DMS53 treated with DMSO at 0.1 percent for 48 hours (cell line): Measurements from ENCODE around the gene SMCO2.

ENCODE experiments used
- DNase-seq: peaks from one replicate; lab custom pipeline; 2025; ENCODE audit not compliant: unreplicated experiment; lab: John Stamatoyannopoulos, UW

SMCO2 gene

DNA sequence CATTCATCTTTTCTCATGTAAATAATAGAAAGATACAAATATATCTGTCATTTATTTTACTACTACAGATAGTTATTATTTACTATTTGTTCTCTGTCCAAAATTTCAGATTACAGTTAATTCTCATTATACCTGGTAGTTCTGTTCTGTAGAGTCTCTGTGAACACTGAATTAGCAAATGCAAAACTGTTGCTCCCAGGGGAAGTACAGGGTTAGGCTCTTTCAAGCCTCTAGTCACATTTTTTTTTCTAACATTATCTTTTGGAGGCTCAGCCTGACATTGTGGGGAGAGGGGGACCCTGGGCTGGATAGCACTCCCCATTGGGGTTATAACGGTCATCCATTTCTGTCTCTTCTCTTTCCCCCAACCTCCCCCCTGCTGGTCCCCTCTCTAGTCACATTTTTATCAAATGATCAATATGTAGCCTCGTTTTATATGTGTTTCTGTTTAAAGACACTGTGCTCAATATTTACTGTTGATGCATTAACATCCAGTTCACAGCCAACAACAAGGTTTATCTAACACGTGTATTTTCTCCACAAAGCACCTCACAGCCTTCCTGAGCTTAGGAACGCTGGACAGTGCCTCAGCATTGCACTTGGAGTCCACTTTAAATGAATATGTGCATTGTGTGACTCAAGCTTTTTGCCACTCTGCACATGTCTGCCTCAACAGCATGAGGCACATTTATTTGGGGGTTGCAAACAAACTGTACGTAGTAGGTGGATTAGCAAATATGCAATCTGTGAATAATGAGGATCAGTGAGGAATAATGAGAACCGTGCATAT is 4.7 kb downstream of the SMCO2 start:
- DNase-seq = no peak

DNA sequence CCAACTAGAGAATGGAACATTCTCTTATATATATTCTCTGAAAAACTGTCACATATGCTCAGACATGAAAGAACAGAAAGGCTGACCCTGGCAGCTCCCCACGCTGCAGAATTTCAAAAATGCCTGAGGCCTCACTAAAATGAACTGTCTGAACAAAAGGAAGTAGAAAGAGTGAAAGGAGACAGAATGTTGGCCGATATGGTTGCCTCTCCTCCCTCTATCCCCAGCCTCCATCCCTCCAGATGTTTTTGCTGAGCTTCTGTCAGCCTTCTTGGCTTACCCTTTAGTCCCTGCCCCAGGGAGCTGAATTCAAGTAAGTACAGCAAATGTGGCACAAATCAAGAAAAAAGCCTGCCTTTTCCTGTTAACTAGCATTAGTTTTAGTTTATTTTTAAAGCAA is 6.9 kb downstream of the SMCO2 start:
- DNase-seq = no peak

DNA sequence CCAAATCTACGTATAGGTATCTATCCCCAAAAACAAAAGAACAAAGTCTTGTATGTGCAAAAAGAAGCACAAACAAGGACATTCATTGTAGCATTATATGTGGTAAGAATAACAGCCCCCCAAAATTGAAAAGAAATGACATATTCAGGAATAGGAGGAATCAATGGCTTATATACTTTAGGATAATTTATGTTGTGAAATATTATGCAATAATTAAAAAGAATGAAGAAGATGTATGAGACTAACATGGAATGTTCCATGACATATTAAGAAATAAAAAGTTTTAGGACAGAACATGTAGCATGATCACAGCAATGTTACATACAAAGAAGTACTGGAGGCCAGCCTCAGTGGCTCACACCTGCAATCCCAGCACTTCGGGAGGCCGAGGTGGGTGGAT is 9.1 kb downstream of the SMCO2 start:
- DNase-seq = no peak

DNA sequence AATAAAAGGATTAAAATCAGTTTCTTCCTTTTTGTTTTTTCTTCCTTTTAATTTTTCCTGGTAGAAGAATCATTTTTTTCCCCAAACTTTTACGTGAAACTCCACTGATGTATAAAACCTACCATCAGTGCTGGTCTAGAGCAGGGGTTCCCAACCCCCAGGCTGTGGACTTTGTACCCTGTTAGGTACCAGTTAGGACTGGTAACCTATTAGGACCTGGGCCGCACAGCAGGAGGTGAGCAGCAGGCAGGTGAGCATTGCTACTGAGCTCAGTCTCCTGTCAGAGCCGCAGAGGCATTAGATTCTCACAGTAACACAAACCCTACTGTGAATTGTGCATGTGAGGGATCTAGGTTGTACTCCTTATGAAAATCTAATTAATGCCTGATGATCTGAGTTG is 10.1 kb downstream of the SMCO2 start:
- peak; percentile 92 for DNase-seq

DNA sequence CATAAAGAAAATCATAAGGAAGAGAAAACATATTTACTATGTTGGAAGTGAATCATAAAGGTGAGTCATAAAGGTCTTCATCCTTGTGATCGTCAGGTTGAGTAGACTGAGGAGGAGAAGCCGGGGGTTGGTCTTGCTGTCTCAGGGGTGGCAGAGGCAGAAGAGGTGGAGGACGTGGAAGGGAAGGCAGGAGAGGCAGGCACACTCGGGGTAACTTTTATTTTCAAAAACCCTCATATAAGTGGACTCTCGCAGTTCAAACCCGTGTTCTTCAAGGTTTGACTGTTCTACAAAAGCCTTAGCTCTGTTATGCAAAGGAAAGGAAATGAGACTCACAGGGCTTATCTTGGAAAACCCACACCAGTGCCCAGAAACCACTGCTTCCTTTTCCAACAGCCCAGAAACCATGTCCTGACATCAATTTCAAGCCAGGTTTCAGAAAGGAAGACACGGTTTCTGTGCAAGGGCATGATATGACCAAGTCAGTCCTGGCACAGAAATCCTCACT is 14.0 kb downstream of the SMCO2 start:
- DNase-seq = no peak

DNA sequence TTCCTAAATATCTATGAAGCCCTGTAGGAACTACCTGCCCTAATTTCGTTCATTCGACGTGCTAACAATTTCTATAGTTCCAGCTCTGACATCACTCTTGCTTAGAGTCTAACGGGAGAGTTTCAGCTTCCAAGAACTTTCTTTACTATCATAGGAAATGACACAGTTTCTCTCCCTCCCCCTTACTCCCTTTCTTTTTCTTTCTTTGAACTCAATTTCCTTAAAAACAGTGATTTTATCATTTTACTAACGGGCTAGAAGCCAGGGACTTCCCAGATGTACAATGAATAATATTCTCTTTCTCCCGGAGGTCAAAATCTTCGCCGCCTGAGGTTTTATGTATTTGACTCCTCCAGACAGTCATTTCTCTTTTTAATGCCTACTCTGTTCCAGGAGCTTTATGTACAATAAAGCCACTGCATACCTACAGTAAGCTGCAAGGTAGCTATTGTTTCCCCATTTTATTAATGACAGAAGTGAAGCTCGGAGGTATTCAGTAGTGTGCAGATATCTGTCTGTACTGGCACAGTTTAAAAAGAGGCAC is 15.7 kb downstream of the SMCO2 start:
- DNase-seq = no peak

DNA sequence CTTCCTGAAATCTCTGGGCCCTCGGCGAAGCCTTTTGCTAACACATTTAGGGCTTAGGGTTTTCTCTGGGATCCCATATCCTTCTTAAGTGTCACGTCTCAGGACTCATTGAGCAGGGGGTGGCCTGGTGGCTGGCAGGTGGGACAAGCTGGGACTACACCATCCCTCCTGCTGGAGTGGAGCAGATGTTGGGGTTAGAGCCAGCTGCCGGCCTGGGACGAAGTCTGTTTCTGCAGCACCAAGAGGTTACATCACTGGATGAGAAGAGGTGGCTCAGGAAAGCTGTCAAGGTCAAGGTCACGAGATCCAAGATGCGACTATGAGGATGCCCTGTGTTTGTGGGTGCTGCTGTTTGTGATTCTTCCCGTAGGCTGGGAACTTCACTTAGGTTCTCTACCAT is 16.3 kb downstream of the SMCO2 start:
- no peak for DNase-seq

DNA sequence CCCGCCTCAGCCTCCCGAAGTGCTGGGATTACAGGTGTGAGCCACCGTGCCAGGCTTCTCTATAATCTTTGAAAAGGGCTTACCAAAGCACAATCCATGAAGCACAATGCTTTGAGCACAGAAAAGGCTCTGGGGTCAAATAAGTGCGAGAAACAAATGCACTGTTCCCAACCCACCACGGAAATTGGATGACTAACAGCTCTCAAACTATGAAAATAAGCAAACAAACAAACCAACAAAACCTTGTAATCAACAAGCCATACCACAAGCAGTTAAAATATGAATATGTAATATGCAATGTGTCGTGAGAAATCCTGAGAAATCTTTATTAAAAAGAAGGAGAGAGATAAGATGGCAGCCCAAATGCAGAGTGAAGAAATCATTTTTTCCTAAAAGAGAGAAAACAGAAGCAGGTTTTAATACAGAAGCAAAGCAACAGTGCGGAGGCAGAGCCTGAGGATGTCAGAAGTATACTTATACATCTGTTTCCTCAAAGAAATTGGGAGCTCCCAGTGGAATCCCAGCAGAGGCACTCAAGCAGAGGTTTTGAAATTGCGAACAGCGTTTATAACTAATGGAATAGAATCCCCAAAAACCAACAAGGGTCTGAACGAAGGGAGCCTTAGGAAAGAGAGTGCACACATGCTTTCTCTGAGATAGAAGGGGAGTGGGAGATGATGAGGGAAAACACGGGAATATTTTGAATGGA is 17.1 kb downstream of the SMCO2 start:
- DNase-seq = no peak

DNA sequence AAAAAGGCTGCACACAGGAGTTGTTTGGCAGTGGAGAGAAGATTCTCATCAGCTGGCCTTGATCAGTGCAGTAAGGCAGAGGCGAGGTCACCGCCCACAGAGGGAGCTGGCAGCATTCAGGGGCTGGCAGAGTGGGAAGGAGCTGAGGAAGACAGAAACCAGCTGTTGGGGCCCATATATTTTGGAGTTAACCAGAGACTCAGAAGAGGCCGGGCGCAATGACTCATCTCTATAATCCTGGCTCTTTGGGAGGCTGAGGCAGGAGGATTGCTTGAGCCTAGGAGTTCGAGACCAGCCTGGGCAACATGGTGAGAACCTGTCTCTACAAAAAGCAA is 17.7 kb downstream of the SMCO2 start:
- no peak for DNase-seq

DNA sequence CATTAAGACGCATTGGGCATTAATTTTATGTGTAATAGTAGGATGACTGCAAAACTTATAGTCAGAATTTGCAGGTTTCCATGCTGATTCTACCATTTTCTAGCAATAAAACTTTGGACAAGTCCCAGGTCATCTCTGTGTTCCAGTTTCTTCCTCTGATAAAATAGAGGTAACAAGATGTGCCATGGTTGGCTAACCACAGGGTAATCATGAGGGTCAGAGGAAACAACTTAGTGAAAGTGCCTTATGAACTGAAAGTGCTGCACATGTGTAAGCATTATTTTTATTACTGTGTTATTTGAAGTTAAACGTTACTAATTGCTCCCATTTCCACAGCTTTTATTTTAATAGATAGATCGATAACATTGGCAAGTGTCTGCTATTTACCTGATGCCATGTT is 21.1 kb downstream of the SMCO2 start:
- no peak for DNase-seq

DNA sequence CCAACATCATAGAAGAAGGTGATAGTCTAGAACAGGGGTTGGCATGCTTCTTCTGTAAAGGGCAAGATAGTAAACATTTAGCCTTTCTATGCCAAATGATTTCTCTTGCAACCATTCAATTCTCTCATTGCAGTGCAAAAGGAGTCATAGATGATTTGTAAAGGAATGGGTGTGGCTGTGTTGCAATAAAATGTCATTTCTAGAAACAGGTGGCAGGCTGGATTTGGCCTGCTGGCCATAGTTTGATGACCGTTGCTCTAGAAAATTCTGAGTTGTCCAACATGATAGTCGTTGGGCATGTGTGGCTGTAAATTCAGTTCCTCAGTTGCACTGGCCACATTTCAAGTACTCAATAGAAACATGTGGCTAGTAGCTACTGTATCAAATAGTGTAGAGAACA is 21.7 kb downstream of the SMCO2 start:
- DNase-seq = no peak

DNA sequence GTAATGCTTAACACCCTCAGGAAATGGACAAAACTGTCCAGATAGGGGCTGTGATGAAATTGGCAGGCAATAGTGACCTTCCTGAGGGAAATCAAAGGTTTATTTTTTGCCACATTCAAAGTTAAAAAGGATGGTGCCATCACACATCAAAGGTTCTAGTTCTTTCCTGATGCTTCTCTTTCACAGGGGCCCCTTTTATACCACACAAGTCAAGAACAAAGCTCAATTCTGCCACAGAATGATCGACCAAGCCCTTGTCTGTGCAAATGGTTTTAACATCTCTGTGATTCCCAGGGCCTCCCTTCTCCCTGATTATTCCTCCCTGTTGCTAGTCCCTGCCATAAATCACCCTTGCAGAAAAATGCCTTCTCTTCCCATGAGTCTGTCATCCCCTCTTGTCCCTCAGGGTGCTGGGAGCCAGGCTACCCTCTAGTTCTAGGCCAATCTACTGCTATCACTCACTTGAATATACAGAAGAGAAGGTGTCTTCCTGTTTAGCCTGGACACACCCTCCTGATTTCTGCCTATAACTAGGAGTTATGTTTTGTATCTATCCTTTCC is 22.7 kb downstream of the SMCO2 start:
- no peak for DNase-seq

DNA sequence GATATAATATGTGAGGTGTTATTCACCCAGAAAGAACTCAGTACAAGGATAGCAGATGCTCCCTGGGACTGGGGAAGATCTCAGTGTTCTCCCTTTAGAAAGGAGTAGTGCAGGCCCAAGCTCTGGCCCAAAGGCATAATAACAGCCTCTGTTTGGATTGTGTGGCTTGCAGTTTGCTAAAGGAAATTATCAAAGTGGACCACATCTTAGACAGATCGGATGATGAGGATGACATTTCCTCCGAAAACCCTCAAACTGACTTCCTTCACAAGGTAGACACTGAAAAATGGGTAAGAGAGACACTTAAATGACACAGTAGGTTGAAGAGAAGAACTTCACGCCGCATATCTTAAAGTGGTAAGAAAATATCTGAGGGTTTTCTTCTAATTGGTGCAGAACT is 26.1 kb downstream of the SMCO2 start:
- no peak for DNase-seq

DNA sequence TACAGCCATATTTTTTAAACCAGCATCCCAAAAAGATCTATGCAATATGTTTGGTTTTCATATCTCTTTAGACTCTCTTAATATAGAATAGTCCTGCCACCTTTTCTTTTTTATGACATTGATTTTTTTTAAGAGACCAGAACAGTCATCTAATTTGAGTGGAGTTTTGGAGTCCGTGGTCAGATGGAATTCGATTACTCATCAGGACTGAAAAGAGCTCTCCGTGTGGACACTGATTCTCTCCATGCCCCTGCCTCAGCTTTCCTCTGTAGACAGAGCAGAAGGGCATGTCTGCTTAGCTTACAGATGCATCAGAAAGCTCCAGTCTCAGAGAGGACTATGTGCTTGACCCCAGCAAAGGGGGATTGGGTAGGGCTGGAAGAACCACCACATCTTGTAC is 27.8 kb downstream of the SMCO2 start:
- no peak for DNase-seq

DNA sequence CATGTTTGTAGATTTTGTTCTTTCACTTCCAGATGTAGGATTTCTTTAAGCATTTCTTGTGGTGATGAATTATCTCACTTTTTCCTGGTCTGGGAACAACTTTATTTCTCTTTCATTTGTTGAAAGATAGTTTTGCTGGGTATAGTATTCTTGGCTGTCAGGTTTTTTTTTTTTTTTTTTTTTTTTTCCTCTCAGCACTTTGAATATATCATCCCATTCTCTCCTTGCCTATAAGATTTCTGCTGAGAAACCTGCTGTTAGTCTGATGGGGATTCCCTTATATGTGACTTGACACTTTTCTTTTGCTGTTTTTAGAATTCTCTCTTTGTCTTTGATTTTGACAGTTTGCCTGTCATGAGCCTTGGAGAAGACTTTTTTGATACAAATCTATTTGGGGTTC is 30.5 kb downstream of the SMCO2 start:
- DNase-seq = no peak

DNA sequence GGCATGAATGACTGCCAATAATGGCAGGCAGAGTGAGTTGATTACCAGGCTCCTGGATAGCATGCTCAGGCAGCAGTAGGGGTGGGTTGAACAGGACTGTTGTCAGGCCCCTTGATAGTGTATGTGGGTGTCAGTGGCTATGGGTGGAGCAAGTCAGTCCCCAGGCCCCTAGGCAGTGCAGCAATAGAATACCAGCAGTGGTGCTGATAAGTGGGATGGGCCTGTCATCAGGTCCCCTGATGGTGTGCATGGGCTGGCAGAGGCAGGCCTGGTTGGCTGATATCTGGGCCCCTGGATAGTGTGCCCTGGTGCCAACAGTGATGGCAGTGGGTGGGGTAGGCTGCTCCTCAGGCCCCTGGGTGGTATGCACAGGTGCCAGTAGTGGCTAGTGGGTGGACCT is 32.4 kb downstream of the SMCO2 start:
- no peak for DNase-seq

DNA sequence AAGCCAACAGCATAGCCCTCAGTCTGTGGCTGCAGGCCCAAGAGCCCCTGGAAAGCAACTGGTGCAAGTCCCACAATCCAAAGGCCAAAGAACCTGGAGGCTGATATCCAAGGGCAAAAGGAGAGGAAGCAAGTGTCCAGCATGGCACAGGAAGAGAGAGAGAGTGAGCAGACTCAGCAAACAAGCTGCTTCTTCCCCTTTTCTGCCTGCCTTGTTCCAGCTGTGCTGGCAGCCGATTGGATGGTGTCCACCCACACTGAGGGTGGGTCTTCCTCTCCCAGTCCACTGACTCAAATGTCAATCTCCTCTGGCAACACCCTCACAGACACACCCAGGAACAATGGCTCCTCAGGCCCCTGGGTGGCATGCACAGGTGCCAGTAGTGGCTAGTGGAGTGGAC is 33.5 kb downstream of the SMCO2 start:
- no peak for DNase-seq

DNA sequence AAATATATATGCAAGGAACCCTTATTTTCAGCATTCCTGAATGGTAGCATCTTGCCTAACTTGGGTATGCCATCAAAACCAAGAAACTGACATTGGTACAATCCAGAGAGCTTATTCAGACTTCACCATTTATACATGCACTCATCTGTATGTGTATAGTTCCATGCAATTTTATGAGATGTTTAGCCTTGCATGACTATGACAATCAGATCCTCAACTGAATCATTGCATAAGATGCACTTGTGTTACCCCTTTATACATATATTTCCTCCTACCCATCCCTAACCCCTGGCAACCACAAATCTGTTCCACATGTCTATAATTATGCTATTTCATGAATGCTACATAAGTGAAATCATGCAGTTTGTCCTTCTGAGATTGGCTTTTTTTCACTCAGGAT is 40.4 kb downstream of the SMCO2 start:
- no peak for DNase-seq

DNA sequence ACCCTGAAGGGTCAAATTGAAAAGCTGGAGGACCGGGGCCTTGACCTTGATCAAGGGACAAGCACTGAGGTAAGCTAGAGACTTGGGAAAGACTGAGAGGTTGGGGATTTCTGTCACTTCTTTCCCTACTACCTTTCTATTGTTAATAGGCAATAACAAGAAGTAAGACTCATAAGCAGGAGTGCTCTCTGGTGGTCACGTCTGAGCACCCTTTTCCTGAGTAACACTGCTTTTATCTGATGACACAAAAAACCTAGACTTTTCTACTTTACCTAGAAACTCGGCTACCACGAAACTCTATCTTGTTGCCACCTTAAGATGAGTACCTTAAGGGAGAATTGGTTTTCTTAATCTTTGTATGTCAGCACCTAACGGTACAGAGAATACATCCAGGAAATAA is 41.9 kb downstream of the SMCO2 start:
- no peak for DNase-seq

DNA sequence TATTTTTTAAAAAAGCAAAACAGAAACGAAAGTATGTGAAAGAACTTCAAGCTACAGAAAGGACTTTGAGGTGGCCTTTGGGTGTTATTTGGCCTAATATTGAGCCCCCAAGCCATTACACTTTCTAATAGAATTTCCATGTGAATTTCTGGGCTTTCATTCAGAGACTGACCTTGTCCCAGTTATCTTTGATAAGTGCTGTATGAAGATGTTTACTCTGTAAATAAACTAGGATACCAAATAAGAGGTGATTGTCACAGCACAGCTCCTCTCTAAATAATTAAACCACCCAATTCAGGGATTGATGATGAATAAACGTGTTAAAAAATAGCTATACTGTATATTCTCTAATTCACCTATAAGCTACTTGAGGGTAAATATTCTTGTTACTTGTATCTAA is 44.7 kb downstream of the SMCO2 start:
- peak; percentile 43 for DNase-seq

DNA sequence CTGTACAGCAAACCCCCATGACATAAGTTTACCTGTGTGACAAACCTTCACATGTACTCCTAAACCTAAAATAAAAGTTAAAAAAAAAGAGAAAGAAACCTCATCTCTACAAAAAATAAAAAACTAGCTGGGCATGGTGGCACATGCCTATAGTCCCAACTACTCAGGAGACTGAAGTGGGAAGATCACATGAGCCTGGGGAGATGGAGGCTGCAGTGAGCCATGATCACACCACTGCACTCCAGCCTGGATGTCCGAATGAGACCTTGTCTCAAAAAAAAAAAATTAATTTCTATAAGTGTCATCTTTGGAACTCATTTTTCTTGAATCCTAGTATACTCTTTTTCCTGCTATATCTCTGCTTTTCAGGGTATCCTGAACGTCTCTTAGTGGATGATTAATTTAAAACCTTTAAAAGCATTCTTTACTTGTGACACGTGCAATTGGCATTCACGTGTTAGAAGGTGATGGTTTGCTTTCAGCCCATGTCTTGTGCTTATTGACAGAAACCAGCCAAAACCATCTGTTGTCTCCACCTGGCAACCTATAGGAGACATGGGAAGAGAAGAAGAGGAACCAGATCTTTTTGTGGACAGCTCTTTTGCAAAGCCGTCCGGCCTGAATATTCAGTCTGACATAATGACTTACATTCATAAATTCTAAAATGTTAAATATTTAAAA is 46.9 kb downstream of the SMCO2 start:
- peak; percentile 27 for DNase-seq

DNA sequence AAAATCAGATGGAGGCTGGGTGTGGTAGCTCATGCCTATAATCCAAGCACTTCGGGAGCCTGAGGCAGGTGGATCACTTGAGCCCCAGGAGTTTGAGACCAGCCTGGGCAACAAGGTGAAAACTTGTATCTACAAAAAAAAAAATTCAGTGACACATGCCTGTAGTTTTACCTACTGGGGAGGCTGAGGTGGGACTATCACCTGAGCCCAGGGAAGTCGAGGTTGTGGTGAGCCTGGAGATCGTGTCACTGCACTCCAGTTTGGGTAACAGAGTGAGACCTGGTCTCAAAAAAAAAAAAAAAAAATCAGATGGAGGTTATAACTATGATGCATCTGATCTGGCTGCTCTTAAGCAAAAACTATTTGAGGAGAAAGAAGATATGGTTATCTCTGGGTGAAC is 50.9 kb downstream of the SMCO2 start:
- no peak for DNase-seq
